Measurements from ENCODE around the gene CYSTM1. TPM values are rescaled to one million over a fixed set of nuclear protein-coding genes. Genes with fewer than 3 reads are reported as not detected.

The CYSTM1 gene
- total RNA-seq, 2 experiments from 2014 or later, result 21.4 to 36.7 TPM

DNA sequence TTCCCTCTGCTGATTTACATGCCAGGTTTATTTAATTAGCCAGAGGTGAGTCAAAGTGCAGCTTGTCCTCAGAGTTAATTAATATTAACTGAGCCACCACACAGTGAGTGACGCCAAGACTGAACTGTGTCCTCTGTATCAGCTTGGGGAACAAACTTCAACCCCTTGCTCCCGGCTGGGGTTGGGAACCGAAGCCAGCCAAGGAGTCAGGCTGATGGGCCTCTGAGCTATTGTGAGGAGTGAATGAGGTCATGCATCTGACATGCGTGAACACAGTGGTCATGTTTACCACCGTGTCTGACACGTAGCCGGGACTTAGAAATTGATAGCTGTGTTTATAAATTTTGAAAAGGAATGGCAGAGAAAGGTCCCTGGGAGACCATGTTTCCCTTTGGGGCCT is 32.1 kb upstream of the CYSTM1 start:
- TF ChIP-seq EZH2phosphoT487 (IDR thresholded peaks at IDR 0.05; ENCODE audit: borderline replicate concordance, low read depth, low read length), result no peak
- TF ChIP-seq, protein P1, sequence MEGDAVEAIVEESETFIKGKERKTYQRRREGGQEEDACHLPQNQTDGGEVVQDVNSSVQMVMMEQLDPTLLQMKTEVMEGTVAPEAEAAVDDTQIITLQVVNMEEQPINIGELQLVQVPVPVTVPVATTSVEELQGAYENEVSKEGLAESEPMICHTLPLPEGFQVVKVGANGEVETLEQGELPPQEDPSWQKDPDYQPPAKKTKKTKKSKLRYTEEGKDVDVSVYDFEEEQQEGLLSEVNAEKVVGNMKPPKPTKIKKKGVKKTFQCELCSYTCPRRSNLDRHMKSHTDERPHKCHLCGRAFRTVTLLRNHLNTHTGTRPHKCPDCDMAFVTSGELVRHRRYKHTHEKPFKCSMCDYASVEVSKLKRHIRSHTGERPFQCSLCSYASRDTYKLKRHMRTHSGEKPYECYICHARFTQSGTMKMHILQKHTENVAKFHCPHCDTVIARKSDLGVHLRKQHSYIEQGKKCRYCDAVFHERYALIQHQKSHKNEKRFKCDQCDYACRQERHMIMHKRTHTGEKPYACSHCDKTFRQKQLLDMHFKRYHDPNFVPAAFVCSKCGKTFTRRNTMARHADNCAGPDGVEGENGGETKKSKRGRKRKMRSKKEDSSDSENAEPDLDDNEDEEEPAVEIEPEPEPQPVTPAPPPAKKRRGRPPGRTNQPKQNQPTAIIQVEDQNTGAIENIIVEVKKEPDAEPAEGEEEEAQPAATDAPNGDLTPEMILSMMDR (conservative IDR thresholded peaks at IDR 0.05; ENCODE audit: low read length), result no peak
- Histone ChIP-seq H2AFZ (ENCODE audit: low read length) (no peak overlapping the region), H3K4me3 (ENCODE audit: low read depth, low read length, poor library complexity, severe bottlenecking) (no peak overlapping the region), H3K36me3 (ENCODE audit: insufficient read depth, low read length) (no peaks in the 10 kb centered on the region), H3K27ac (ENCODE audit: low read depth, low read length, poor library complexity, severe bottlenecking) (no peak overlapping the region), H3K79me2 (ENCODE audit: insufficient read depth, low read depth, low read length) (no peaks in the 10 kb centered on the region), H4K20me1 (ENCODE audit: insufficient read depth, low read length) (no peaks in the 10 kb centered on the region), H3K9me3 (ENCODE audit: low read length) (no peaks in the 10 kb centered on the region), H3K4me1 (ENCODE audit: insufficient read depth, low read length, poor library complexity, severe bottlenecking) (no peaks in the 10 kb centered on the region), H3K4me2 (ENCODE audit: low read length) (no peak overlapping the region), H3K9me2 (ENCODE audit: insufficient read depth, low read length) (no peaks in the 10 kb centered on the region)
- intact Hi-C loops (cut with micrococcal nuclease; ENCODE audit: unreplicated experiment), result no loop called here
- no TSS peak for BruUV-seq (replicated peaks)
- ChIA-PET CTCF (ENCODE audit: unreplicated experiment) (no interaction called here), POLR2A (no interaction called here)
- no peak for DNase-seq (ENCODE audit: low spot score)

DNA sequence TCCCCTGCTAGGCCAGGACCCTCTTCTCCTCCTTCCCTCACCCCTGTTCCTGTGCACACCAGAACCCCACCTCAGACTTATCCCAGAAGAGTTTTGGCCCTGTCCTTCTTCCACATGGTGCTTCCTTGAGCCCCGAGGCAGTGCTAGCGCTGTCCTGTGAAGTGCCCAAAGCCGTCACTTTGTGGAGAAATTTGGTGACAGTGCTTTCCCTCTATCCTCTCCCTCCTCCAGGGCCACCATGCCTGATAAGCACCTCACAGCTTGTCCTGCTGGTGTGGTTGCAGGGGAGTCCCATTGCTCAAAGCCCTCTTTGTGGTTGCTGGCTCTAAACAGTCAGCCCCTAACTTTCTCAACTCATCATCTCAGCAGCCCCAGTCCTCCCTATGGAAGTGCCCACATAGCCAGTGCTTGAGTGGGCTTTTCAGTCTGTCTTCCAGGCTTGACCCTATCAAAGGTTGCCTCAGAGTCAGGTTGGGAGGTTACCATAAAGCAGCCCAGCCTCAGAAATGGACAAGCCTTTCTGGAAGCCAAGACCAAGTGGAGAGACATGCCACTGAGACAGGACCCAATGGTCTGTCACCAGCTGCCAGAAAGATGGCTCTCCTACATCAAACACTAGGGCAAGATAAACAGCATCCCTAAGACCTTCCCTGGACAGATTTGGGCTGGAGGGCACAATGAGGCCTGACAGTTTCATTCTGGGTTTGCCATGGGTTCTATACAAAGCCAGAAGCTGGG is 31.3 kb upstream of the CYSTM1 start:
- no TSS peak for BruUV-seq (replicated peaks)
- no peaks in the 10 kb centered on the region for H4K20me1 ChIP-seq (ENCODE audit: insufficient read depth, low read length)
- H3K4me3 ChIP-seq (ENCODE audit: low read depth, low read length, poor library complexity, severe bottlenecking), result no peak overlapping the region
- no peak for DNase-seq (ENCODE audit: low spot score)
- intact Hi-C loops (cut with micrococcal nuclease; ENCODE audit: unreplicated experiment), result loop anchor here (1.0 kb wide), 1 partner anchor 70 kb away; no protein-coding TSS in a partner anchor
- POLR2A ChIA-PET, result no interaction called here
- no peak overlapping the region for H3K4me2 ChIP-seq (ENCODE audit: low read length)
- H2AFZ ChIP-seq (ENCODE audit: low read length), result no peak overlapping the region
- no peaks in the 10 kb centered on the region for H3K9me2 ChIP-seq (ENCODE audit: insufficient read depth, low read length)
- H3K79me2 ChIP-seq (ENCODE audit: insufficient read depth, low read depth, low read length), result no peaks in the 10 kb centered on the region
- no peaks in the 10 kb centered on the region for H3K36me3 ChIP-seq (ENCODE audit: insufficient read depth, low read length)
- no peaks in the 10 kb centered on the region for H3K9me3 ChIP-seq (ENCODE audit: low read length)
- no peak for TF ChIP-seq EZH2phosphoT487 (IDR thresholded peaks at IDR 0.05; ENCODE audit: borderline replicate concordance, low read depth, low read length)
- TF ChIP-seq, protein P1 (conservative IDR thresholded peaks at IDR 0.05; ENCODE audit: low read length), result no peak
- no peak overlapping the region for H3K27ac ChIP-seq (ENCODE audit: low read depth, low read length, poor library complexity, severe bottlenecking)
- CTCF ChIA-PET (ENCODE audit: unreplicated experiment), result interaction anchor here (0.6 to 1.1 kb wide), 3 partner anchors 8 to 30 kb away, joined by 3 read pairs; no protein-coding TSS in a partner anchor
- no peaks in the 10 kb centered on the region for H3K4me1 ChIP-seq (ENCODE audit: insufficient read depth, low read length, poor library complexity, severe bottlenecking)

DNA sequence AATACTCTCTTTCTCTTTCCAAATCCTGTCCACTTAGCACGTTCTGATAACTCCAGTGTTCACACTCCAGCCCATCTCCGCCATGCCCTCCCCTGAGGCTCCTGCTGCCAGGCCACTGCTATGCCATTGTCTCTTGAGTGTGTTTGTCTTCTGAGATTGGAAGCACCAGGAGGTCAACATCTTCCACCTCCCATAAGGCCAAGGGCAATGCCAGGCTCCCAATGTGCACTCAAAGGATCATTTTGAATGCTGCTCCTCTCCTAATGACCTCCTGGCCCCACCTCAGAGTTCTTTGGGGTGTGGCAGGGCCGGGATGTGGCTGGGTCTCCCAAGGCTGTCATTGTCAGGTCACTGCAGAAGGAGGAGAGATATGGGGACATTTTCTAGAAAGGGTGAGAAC is 29.7 kb upstream of the CYSTM1 start:
- intact Hi-C loops (cut with micrococcal nuclease; ENCODE audit: unreplicated experiment), result no loop called here
- no TSS peak for BruUV-seq (replicated peaks)
- Histone ChIP-seq H3K4me1 (ENCODE audit: insufficient read depth, low read length, poor library complexity, severe bottlenecking) (no peaks in the 10 kb centered on the region), H3K27ac (ENCODE audit: low read depth, low read length, poor library complexity, severe bottlenecking) (no peak overlapping the region), H2AFZ (ENCODE audit: low read length) (no peak overlapping the region), H3K4me3 (ENCODE audit: low read depth, low read length, poor library complexity, severe bottlenecking) (no peak overlapping the region), H4K20me1 (ENCODE audit: insufficient read depth, low read length) (no peaks in the 10 kb centered on the region), H3K9me3 (ENCODE audit: low read length) (no peaks in the 10 kb centered on the region), H3K36me3 (ENCODE audit: insufficient read depth, low read length) (no peaks in the 10 kb centered on the region), H3K9me2 (ENCODE audit: insufficient read depth, low read length) (no peaks in the 10 kb centered on the region), H3K79me2 (ENCODE audit: insufficient read depth, low read depth, low read length) (no peaks in the 10 kb centered on the region), H3K4me2 (ENCODE audit: low read length) (no peak overlapping the region)
- DNase-seq (ENCODE audit: low spot score), result no peak
- POLR2A ChIA-PET, result no interaction called here
- no peak for TF ChIP-seq EZH2phosphoT487 (IDR thresholded peaks at IDR 0.05; ENCODE audit: borderline replicate concordance, low read depth, low read length)
- TF ChIP-seq, protein P1 (conservative IDR thresholded peaks at IDR 0.05; ENCODE audit: low read length), result no peak
- CTCF ChIA-PET (ENCODE audit: unreplicated experiment), result no interaction called here
